ENCODE results near the gene C1QL1.

C1QL1 gene

GRCh38 chr17:44998646-44999045 is 30.5 kb upstream of the C1QL1 start:
- no peak for TF ChIP-seq POLR2A (IDR thresholded peaks at IDR 0.05; ENCODE audit: low read length)
- no peak for TF ChIP-seq GATA1 (IDR thresholded peaks at IDR 0.05; ENCODE audit: low read depth, low read length)
- no peak for DNase-seq

- DNase-seq = peak in 1 of 2 experiments; percentile 30
- TF ChIP-seq POLR2A (IDR thresholded peaks at IDR 0.05; ENCODE audit: low read length) = no peak
- no peak for TF ChIP-seq GATA1 (IDR thresholded peaks at IDR 0.05; ENCODE audit: low read depth, low read length)
Observed at GRCh38 chr17:44997733-44998520, 29.8 kb upstream of the C1QL1 start.

GRCh38 chr17:44996304-44996703 is 28.2 kb upstream of the C1QL1 start:
- DNase-seq = no peak
- TF ChIP-seq GATA1 (IDR thresholded peaks at IDR 0.05; ENCODE audit: low read depth, low read length) (no peak), POLR2A (IDR thresholded peaks at IDR 0.05; ENCODE audit: low read length) (no peak)

GRCh38 chr17:44995436-44996001 is 27.4 kb upstream of the C1QL1 start:
- TF ChIP-seq POLR2A (IDR thresholded peaks at IDR 0.05; ENCODE audit: low read length) (no peak), GATA1 (IDR thresholded peaks at IDR 0.05; ENCODE audit: low read depth, low read length) (no peak)
- DNase-seq = no peak

GRCh38 chr17:44992242-44992939 is 24.3 kb upstream of the C1QL1 start:
- TF ChIP-seq GATA1 (IDR thresholded peaks at IDR 0.05; ENCODE audit: low read depth, low read length) (no peak), POLR2A (IDR thresholded peaks at IDR 0.05; ENCODE audit: low read length) (no peak)
- DNase-seq = no peak

- no peak for DNase-seq
Observed at GRCh38 chr17:44990994-44991393, 22.9 kb upstream of the C1QL1 start.

GRCh38 chr17:44989552-44990138 is 21.5 kb upstream of the C1QL1 start:
- no peak for DNase-seq
- TF ChIP-seq POLR2A (IDR thresholded peaks at IDR 0.05; ENCODE audit: low read length) (no peak), GATA1 (IDR thresholded peaks at IDR 0.05; ENCODE audit: low read depth, low read length) (no peak)

More at GRCh38 chr17:44990994-44991393, 22.9 kb upstream of the C1QL1 start:
- TF ChIP-seq GATA1 (IDR thresholded peaks at IDR 0.05; ENCODE audit: low read depth, low read length) = no peak
- no peak for TF ChIP-seq POLR2A (IDR thresholded peaks at IDR 0.05; ENCODE audit: low read length)

GRCh38 chr17:44988044-44988942 is 20.2 kb upstream of the C1QL1 start:
- no peak for TF ChIP-seq GATA1 (IDR thresholded peaks at IDR 0.05; ENCODE audit: low read depth, low read length)
- no peak for TF ChIP-seq POLR2A (IDR thresholded peaks at IDR 0.05; ENCODE audit: low read length)
- DNase-seq = no peak

GRCh38 chr17:44983563-44983962 is 15.5 kb upstream of the C1QL1 start:
- TF ChIP-seq POLR2A (IDR thresholded peaks at IDR 0.05; ENCODE audit: low read length) (no peak), GATA1 (IDR thresholded peaks at IDR 0.05; ENCODE audit: low read depth, low read length) (no peak)
- no peak for DNase-seq

GRCh38 chr17:44982113-44982702 is 14.1 kb upstream of the C1QL1 start:
- DNase-seq = no peak
- TF ChIP-seq GATA1 (IDR thresholded peaks at IDR 0.05; ENCODE audit: low read depth, low read length) (no peak), POLR2A (IDR thresholded peaks at IDR 0.05; ENCODE audit: low read length) (no peak)

GRCh38 chr17:44981221-44981968 is 13.3 kb upstream of the C1QL1 start:
- no peak for TF ChIP-seq GATA1 (IDR thresholded peaks at IDR 0.05; ENCODE audit: low read depth, low read length)
- no peak for TF ChIP-seq POLR2A (IDR thresholded peaks at IDR 0.05; ENCODE audit: low read length)
- DNase-seq = no peak

GRCh38 chr17:44979426-44979995 is 11.4 kb upstream of the C1QL1 start:
- TF ChIP-seq POLR2A (IDR thresholded peaks at IDR 0.05; ENCODE audit: low read length) (no peak), GATA1 (IDR thresholded peaks at IDR 0.05; ENCODE audit: low read depth, low read length) (no peak)

More at GRCh38 chr17:44979426-44979995, 11.4 kb upstream of the C1QL1 start:
- DNase-seq = no peak
